GM12874 (cell line): ENCODE data around the gene CMTM6.

Experiments used
- TF ChIP-seq, protein P1 (sequence below): IDR thresholded peaks from 2 replicates; pipeline ENCODE4 v1.5.1; 2011; ENCODE audit warnings: low read depth, mild to moderate bottlenecking, control low read depth, low read length, moderate library complexity; ENCODE audit not compliant: insufficient read depth

Gene CMTM6

DNA sequence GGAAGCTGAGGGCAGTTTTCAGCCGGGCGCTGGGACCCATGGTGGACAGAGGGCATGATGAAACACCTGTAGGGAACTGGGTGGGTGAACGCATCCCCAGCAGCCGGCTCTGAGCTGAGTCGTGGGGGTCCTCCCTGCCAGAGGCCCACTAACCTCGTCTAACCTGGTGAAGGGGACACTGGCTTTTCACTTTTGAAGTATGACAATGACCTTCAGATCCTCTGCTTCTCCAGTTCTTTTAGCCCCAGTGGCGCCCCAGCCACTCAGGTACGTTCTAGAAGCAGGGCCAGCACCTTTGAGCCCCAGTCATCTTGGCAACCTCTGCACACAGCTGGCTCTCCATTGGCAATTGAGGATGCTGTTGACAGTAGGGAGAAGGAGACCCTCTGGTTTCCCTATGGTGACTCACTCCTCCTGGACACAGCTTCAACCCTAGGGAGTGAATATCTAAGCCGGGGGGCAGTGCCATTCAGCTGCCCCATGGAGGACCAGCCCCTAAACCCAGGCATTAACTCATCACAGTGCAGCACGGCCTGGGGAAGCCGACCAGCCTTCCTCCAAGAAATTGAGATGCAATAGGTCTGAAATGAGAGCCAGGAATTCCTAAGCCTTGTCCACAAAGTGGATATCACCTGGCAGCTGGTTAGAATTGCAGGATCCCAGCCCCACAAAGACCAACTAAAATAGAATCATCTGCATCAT lies 46.1 kb downstream of the CMTM6 start:
- TF ChIP-seq, protein P1, sequence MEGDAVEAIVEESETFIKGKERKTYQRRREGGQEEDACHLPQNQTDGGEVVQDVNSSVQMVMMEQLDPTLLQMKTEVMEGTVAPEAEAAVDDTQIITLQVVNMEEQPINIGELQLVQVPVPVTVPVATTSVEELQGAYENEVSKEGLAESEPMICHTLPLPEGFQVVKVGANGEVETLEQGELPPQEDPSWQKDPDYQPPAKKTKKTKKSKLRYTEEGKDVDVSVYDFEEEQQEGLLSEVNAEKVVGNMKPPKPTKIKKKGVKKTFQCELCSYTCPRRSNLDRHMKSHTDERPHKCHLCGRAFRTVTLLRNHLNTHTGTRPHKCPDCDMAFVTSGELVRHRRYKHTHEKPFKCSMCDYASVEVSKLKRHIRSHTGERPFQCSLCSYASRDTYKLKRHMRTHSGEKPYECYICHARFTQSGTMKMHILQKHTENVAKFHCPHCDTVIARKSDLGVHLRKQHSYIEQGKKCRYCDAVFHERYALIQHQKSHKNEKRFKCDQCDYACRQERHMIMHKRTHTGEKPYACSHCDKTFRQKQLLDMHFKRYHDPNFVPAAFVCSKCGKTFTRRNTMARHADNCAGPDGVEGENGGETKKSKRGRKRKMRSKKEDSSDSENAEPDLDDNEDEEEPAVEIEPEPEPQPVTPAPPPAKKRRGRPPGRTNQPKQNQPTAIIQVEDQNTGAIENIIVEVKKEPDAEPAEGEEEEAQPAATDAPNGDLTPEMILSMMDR, result no peak

DNA sequence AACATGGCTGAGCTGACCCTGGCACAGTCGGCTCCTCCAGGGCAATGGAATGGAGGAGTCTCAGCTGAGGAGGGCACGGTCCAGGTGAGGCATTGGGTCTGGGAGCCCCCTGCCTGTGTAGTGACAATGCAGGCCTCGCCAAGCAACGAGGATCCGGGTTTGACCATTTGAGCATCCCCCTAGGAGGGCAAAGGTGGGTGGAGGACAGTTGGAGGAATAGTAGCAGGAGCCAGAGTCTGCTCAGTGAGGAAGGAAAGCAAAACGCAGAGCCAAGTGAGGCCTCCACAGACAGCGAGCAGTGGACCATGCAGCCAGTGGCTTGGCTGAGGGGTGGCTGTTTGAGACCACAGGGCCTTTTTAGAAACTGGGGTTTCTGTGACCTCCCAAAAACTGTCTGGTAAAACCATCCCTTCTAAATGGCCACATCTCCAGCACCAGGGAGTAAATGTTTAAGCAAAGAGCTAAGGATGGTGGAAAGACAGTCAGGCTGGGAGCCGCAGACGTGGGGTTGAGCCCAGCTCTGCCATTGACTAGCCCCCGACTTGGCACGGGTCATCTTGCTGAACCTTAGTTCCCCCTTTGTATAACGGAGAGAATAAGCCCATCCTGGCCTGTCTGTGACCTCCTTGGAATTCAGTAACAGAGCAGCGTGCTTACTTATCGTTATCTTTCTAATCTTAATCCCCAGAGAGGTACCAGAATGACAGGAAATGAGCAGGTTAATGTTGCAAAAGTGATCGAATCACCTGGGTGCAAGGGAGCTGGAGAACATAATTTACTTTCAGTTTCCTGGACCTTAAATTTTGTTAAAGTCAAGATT lies 46.8 kb downstream of the CMTM6 start:
- TF ChIP-seq, protein P1, result no peak

DNA sequence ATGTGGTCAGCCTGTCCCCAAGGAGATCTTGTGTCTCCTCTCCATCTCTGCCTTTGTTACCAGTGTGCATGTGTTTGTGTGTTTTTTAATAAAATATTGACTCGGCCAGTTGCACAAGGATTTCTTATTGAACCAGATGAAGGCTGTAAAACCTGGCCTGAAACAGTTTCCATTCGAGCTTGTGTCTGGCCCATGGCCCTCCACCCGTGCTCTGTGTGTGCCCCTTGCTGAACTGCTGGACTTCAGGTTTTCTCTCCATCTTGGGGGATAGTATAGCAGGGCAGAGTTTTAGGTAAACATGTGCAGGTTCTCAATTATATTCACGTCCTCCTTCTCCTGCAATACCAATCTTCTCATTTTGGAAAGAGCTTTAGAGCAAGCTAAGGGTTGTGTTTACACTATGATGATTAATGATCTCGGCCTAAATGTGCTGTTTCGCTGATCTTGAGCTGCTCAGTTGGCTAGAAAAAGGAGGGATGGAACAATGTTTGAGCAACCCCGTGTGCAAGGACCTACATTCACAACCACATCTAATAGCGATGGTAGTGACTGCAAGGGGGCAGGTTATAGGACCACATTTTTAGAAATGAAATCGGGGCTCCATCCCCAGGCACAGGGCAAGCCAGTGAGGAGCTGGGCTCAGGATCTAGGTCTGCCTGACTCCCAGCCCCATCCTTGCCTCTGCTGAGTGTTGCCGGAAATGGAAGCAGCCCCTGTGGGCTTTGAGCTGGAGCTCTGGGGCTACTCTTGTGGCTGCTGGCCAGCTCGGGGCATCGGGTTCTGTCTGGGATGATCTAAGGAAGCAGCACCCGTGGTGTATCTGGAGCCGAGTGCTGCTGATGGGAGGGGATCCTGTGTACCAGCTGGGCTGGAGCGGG lies 47.7 kb downstream of the CMTM6 start:
- TF ChIP-seq, protein P1, result no peak

DNA sequence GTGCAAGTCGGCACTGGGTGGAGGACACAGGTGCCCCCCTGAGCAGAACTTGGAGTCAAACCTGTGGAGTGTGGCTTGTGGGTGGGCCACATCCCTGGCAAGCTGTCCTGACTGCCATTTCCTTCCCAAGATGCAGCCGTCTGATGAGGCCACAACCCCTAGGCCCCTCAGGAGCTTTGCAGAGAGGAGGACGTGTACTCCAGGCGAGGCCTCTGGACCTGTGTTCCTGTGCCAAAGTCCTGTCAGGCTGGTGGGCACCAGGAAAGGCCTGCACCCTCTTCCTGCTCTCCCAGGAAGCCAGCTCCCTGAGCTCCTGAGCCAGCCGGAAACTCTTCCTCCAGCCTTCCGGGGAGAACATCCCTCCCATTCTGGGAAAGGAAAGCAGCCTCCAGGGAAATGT lies 48.5 kb downstream of the CMTM6 start:
- TF ChIP-seq, protein P1, result no peak

DNA sequence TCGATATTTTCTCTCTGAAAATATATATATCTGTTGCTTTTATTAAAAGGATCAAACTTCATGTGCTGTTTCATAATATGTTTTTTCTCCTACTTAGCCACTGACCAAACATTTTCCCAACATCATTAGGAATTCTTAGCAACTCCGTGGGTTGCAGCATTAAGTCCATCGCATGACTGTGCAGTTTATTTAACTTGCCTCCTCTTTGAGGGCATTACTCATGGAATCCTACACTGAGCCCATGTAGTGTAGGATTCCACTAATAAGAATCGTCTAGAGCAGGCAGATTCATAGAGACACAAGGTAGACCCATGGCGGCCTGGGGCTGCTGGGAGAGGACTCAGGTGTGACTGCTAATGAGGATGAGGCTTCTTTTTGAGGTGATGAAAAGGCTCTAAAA lies 49.3 kb downstream of the CMTM6 start:
- TF ChIP-seq, protein P1, result no peak

DNA sequence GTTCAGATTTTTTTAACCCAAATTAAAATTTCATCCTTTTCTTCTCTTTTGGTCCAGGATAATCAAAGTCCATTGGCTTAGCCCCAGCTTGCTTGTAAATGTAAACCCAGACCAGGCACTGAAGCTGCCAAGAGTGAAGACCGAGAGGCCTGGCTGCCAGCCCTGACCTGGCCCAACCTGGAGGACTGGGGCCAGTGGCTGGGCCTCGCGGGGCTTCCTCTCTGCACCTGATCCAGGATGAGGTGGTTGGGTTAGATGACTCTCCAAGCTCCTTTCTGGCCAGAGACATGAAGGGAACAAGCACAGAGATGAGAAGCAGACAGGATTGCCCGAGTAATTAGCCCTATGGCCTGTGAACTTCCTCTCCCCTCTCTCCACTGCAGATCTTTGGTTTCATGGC lies 50.6 kb downstream of the CMTM6 start:
- TF ChIP-seq, protein P1, result no peak

DNA sequence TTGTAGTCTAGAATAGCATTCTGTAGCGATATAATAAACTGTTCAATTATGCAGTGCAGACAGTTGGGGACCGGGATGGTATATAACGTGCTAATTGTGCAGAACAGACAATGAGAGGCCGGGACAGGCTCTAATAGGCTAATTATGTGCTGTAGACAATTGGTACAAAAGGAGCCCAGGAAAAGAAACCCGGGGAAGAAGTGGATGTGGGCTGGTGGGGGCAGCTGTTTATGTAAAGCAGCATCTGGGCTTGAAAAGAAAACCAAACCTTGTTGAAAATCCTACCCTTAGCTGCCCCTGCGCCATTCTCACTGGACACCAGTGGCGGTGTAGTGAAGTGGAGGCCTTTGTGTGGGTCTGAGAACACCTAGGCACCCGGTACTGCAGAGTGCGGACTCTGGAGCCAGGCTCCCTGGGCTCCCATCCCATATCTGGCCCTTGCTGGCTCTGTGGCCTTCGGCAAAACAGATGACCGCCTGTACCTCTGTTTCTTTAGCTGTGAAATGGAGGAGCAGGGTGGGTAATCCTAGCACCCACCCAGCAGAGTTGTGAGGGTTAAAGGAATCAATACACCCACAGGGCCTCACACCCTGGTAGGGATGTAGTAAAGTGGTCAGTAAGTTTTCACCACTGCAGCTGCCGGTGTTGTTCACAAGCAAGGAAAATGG lies 51.5 kb downstream of the CMTM6 start:
- TF ChIP-seq, protein P1, result no peak
